ENCODE data around the gene LURAP1L.

LURAP1L gene

GRCh38 chr9:12812710-12813109 lies 37.9 kb downstream of the LURAP1L start:
- Histone ChIP-seq H3K4me3 (ENCODE audit: low read depth, low read length) (peak overlapping the region; percentile 21), H3K4me1 (ENCODE audit: control insufficient read depth, insufficient read depth, low read length, unreplicated experiment) (peaks cover 61% of the 10 kb centered on the region), H3K36me3 (ENCODE audit: insufficient read depth, low read length) (peaks cover 15% of the 10 kb centered on the region; the same call in 1 of the 2 replicates), H2AFZ (ENCODE audit: low read length, unreplicated experiment) (no peak overlapping the region), H3K27me3 (ENCODE audit: insufficient read depth, low read length) (no peaks in the 10 kb centered on the region), H3K79me2 (ENCODE audit: control insufficient read depth, insufficient read depth, low read length, unreplicated experiment) (peaks cover 42% of the 10 kb centered on the region), H3K27ac (ENCODE audit: low read depth, low read length) (peak overlapping the region; percentile 99)

- peak overlapping the region; percentile 99 for H3K27ac ChIP-seq (ENCODE audit: low read depth, low read length)
- peaks cover 11% of the 10 kb centered on the region; the same call in 1 of the 2 replicates for H3K36me3 ChIP-seq (ENCODE audit: insufficient read depth, low read length)
- no peak overlapping the region for H2AFZ ChIP-seq (ENCODE audit: low read length, unreplicated experiment)
- H3K27me3 ChIP-seq (ENCODE audit: insufficient read depth, low read length) = no peaks in the 10 kb centered on the region
- peaks cover 47% of the 10 kb centered on the region for H3K79me2 ChIP-seq (ENCODE audit: control insufficient read depth, insufficient read depth, low read length, unreplicated experiment)
- H3K4me1 ChIP-seq (ENCODE audit: control insufficient read depth, insufficient read depth, low read length, unreplicated experiment) = peaks cover 69% of the 10 kb centered on the region
- H3K4me3 ChIP-seq (ENCODE audit: low read depth, low read length) = peak overlapping the region; percentile 68
Observed at GRCh38 chr9:12813533-12813932, 38.7 kb downstream of the LURAP1L start.

GRCh38 chr9:12813960-12814876 lies 39.4 kb downstream of the LURAP1L start:
- Histone ChIP-seq H3K27ac (ENCODE audit: low read depth, low read length) (peak overlapping the region; percentile 99), H3K4me1 (ENCODE audit: control insufficient read depth, insufficient read depth, low read length, unreplicated experiment) (peaks cover 76% of the 10 kb centered on the region), H3K36me3 (ENCODE audit: insufficient read depth, low read length) (peaks cover 6% of the 10 kb centered on the region; the same call in 1 of the 2 replicates), H3K27me3 (ENCODE audit: insufficient read depth, low read length) (no peaks in the 10 kb centered on the region), H3K4me3 (ENCODE audit: low read depth, low read length) (peak overlapping the region; percentile 68), H2AFZ (ENCODE audit: low read length, unreplicated experiment) (peak overlapping the region; percentile 28), H3K79me2 (ENCODE audit: control insufficient read depth, insufficient read depth, low read length, unreplicated experiment) (peaks cover 47% of the 10 kb centered on the region)

GRCh38 chr9:12814877-12815237 lies 40.0 kb downstream of the LURAP1L start:
- Histone ChIP-seq H3K27me3 (ENCODE audit: insufficient read depth, low read length) (no peaks in the 10 kb centered on the region), H3K4me1 (ENCODE audit: control insufficient read depth, insufficient read depth, low read length, unreplicated experiment) (peaks cover 83% of the 10 kb centered on the region), H3K36me3 (ENCODE audit: insufficient read depth, low read length) (peaks cover 6% of the 10 kb centered on the region; the same call in 1 of the 2 replicates), H3K27ac (ENCODE audit: low read depth, low read length) (peak overlapping the region; percentile 99), H3K79me2 (ENCODE audit: control insufficient read depth, insufficient read depth, low read length, unreplicated experiment) (peaks cover 47% of the 10 kb centered on the region), H2AFZ (ENCODE audit: low read length, unreplicated experiment) (no peak overlapping the region), H3K4me3 (ENCODE audit: low read depth, low read length) (peak overlapping the region; percentile 63)

- H3K4me3 ChIP-seq (ENCODE audit: low read depth, low read length) = peak overlapping the region; percentile 4; the same call in 1 of the 2 replicates
- peaks cover 47% of the 10 kb centered on the region for H3K79me2 ChIP-seq (ENCODE audit: control insufficient read depth, insufficient read depth, low read length, unreplicated experiment)
- no peaks in the 10 kb centered on the region for H3K27me3 ChIP-seq (ENCODE audit: insufficient read depth, low read length)
- peaks cover 6% of the 10 kb centered on the region; the same call in 1 of the 2 replicates for H3K36me3 ChIP-seq (ENCODE audit: insufficient read depth, low read length)
- peak overlapping the region; percentile 99 for H3K27ac ChIP-seq (ENCODE audit: low read depth, low read length)
- peaks cover 82% of the 10 kb centered on the region for H3K4me1 ChIP-seq (ENCODE audit: control insufficient read depth, insufficient read depth, low read length, unreplicated experiment)
- no peak overlapping the region for H2AFZ ChIP-seq (ENCODE audit: low read length, unreplicated experiment)
Observed at GRCh38 chr9:12815888-12816287, 41.1 kb downstream of the LURAP1L start.

GRCh38 chr9:12816656-12817101 lies 41.9 kb downstream of the LURAP1L start:
- no peak overlapping the region for H2AFZ ChIP-seq (ENCODE audit: low read length, unreplicated experiment)
- peaks cover 86% of the 10 kb centered on the region for H3K4me1 ChIP-seq (ENCODE audit: control insufficient read depth, insufficient read depth, low read length, unreplicated experiment)
- no peaks in the 10 kb centered on the region for H3K27me3 ChIP-seq (ENCODE audit: insufficient read depth, low read length)
- H3K4me3 ChIP-seq (ENCODE audit: low read depth, low read length) = no peak overlapping the region
- H3K79me2 ChIP-seq (ENCODE audit: control insufficient read depth, insufficient read depth, low read length, unreplicated experiment) = peaks cover 47% of the 10 kb centered on the region
- H3K36me3 ChIP-seq (ENCODE audit: insufficient read depth, low read length) = peaks cover 1% of the 10 kb centered on the region; the same call in 1 of the 2 replicates
- peak overlapping the region; percentile 99 for H3K27ac ChIP-seq (ENCODE audit: low read depth, low read length)

GRCh38 chr9:12817702-12818101 lies 42.9 kb downstream of the LURAP1L start:
- H3K36me3 ChIP-seq (ENCODE audit: insufficient read depth, low read length) = no peaks in the 10 kb centered on the region
- peaks cover 85% of the 10 kb centered on the region for H3K4me1 ChIP-seq (ENCODE audit: control insufficient read depth, insufficient read depth, low read length, unreplicated experiment)
- peak overlapping the region; percentile 99 for H3K27ac ChIP-seq (ENCODE audit: low read depth, low read length)
- H3K4me3 ChIP-seq (ENCODE audit: low read depth, low read length) = no peak overlapping the region
- H3K79me2 ChIP-seq (ENCODE audit: control insufficient read depth, insufficient read depth, low read length, unreplicated experiment) = peaks cover 37% of the 10 kb centered on the region
- no peaks in the 10 kb centered on the region for H3K27me3 ChIP-seq (ENCODE audit: insufficient read depth, low read length)
- H2AFZ ChIP-seq (ENCODE audit: low read length, unreplicated experiment) = no peak overlapping the region

GRCh38 chr9:12818431-12819000 lies 43.7 kb downstream of the LURAP1L start:
- Histone ChIP-seq H2AFZ (ENCODE audit: low read length, unreplicated experiment) (peak overlapping the region; percentile 23), H3K79me2 (ENCODE audit: control insufficient read depth, insufficient read depth, low read length, unreplicated experiment) (peaks cover 34% of the 10 kb centered on the region), H3K4me3 (ENCODE audit: low read depth, low read length) (peak overlapping the region; percentile 23; the same call in 1 of the 2 replicates), H3K4me1 (ENCODE audit: control insufficient read depth, insufficient read depth, low read length, unreplicated experiment) (peaks cover 79% of the 10 kb centered on the region), H3K36me3 (ENCODE audit: insufficient read depth, low read length) (no peaks in the 10 kb centered on the region), H3K27me3 (ENCODE audit: insufficient read depth, low read length) (no peaks in the 10 kb centered on the region), H3K27ac (ENCODE audit: low read depth, low read length) (peak overlapping the region; percentile 99)

- H2AFZ ChIP-seq (ENCODE audit: low read length, unreplicated experiment) = no peak overlapping the region
- no peaks in the 10 kb centered on the region for H3K36me3 ChIP-seq (ENCODE audit: insufficient read depth, low read length)
- H3K4me1 ChIP-seq (ENCODE audit: control insufficient read depth, insufficient read depth, low read length, unreplicated experiment) = peaks cover 72% of the 10 kb centered on the region
- no peak overlapping the region for H3K4me3 ChIP-seq (ENCODE audit: low read depth, low read length)
- no peaks in the 10 kb centered on the region for H3K27me3 ChIP-seq (ENCODE audit: insufficient read depth, low read length)
- peak overlapping the region; percentile 99 for H3K27ac ChIP-seq (ENCODE audit: low read depth, low read length)
- peaks cover 32% of the 10 kb centered on the region for H3K79me2 ChIP-seq (ENCODE audit: control insufficient read depth, insufficient read depth, low read length, unreplicated experiment)
Observed at GRCh38 chr9:12819436-12820185, 44.8 kb downstream of the LURAP1L start.

GRCh38 chr9:12822111-12822510 lies 47.3 kb downstream of the LURAP1L start:
- no peak overlapping the region for H3K4me3 ChIP-seq (ENCODE audit: low read depth, low read length)

More at GRCh38 chr9:12822111-12822510, 47.3 kb downstream of the LURAP1L start:
- Histone ChIP-seq H3K27ac (ENCODE audit: low read depth, low read length) (peak overlapping the region; percentile 31), H3K27me3 (ENCODE audit: insufficient read depth, low read length) (no peaks in the 10 kb centered on the region), H2AFZ (ENCODE audit: low read length, unreplicated experiment) (no peak overlapping the region), H3K36me3 (ENCODE audit: insufficient read depth, low read length) (no peaks in the 10 kb centered on the region), H3K79me2 (ENCODE audit: control insufficient read depth, insufficient read depth, low read length, unreplicated experiment) (peaks cover 15% of the 10 kb centered on the region), H3K4me1 (ENCODE audit: control insufficient read depth, insufficient read depth, low read length, unreplicated experiment) (peaks cover 47% of the 10 kb centered on the region)

All from ACC112 (cell line).